ENCODE measurements around the gene GGA2.
A peak's percentile ranks its signal among the peaks of the same experiment; 100 is the strongest.

The GGA2 gene

GRCh38 chr16:23436951-23437350, 73.3 kb downstream of the GGA2 start:
- H3K4me3 ChIP-seq (replicated peaks; ENCODE audit: low read depth, low read length): no peak overlapping the region
- no peak for DNase-seq (ENCODE audit: extremely low read depth, low read depth)
- no peak for TF ChIP-seq CTCF (IDR thresholded peaks at IDR 0.05; ENCODE audit: low read depth, low read length, missing control alignments)

- peak; percentile 92 for TF ChIP-seq CTCF (IDR thresholded peaks at IDR 0.05; ENCODE audit: low read depth, low read length, missing control alignments)
- H3K4me3 ChIP-seq (replicated peaks; ENCODE audit: low read depth, low read length): no peak overlapping the region
- no peak for DNase-seq (ENCODE audit: extremely low read depth, low read depth)
Observed at GRCh38 chr16:23435500-23435899, 74.8 kb downstream of the GGA2 start.

GRCh38 chr16:23434380-23434779, 75.9 kb downstream of the GGA2 start:
- DNase-seq (ENCODE audit: extremely low read depth, low read depth): peak; percentile 47

GRCh38 chr16:23433261-23433920, 76.9 kb downstream of the GGA2 start:
- no peak for DNase-seq (ENCODE audit: extremely low read depth, low read depth)
- no peak for TF ChIP-seq CTCF (IDR thresholded peaks at IDR 0.05; ENCODE audit: low read depth, low read length, missing control alignments)
- H3K4me3 ChIP-seq (replicated peaks; ENCODE audit: low read depth, low read length): no peak overlapping the region

More at GRCh38 chr16:23434380-23434779, 75.9 kb downstream of the GGA2 start:
- no peak overlapping the region for H3K4me3 ChIP-seq (replicated peaks; ENCODE audit: low read depth, low read length)
- peak; percentile 76 for TF ChIP-seq CTCF (IDR thresholded peaks at IDR 0.05; ENCODE audit: low read depth, low read length, missing control alignments)

GRCh38 chr16:23432176-23433128, 77.8 kb downstream of the GGA2 start:
- no peak overlapping the region for H3K4me3 ChIP-seq (replicated peaks; ENCODE audit: low read depth, low read length)
- DNase-seq (ENCODE audit: extremely low read depth, low read depth): no peak
- no peak for TF ChIP-seq CTCF (IDR thresholded peaks at IDR 0.05; ENCODE audit: low read depth, low read length, missing control alignments)

- H3K4me3 ChIP-seq (replicated peaks; ENCODE audit: low read depth, low read length): no peak overlapping the region
- no peak for DNase-seq (ENCODE audit: extremely low read depth, low read depth)
- TF ChIP-seq CTCF (IDR thresholded peaks at IDR 0.05; ENCODE audit: low read depth, low read length, missing control alignments): no peak
Observed at GRCh38 chr16:23428351-23428750, 81.9 kb downstream of the GGA2 start.
